Stimulated activated naive CD4-positive, alpha-beta T cell (primary cell): ENCODE measurements around the gene SLC13A2.

Experiments
- DNase-seq, 6 experiments: peaks; one replicate each; lab custom pipeline; 2025; lab: John Stamatoyannopoulos, UW

SLC13A2 gene

GRCh38 chr17:28536532-28537218 lies 63.2 kb downstream of the SLC13A2 start:
- DNase-seq = no peak

DNA sequence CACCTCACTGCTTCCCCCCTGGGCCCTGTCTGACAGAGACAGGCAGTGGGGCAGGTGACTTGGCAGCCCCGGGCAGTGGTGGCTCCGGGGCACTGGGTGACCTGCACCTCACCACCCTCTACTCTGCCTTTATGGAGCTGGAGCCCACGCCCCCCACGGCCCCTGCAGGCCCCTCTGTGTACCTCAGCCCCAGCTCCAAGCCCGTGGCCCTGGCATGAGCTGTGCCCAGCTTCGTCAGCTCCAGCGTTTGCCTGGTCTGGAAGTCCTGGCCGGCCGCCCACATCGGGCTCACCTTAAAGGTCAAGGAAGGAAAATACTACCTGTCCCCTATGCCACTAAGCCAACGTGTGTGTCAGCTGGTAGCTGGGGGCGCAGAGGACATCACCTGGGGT lies 63.8 kb downstream of the SLC13A2 start:
- DNase-seq = no peak

DNA sequence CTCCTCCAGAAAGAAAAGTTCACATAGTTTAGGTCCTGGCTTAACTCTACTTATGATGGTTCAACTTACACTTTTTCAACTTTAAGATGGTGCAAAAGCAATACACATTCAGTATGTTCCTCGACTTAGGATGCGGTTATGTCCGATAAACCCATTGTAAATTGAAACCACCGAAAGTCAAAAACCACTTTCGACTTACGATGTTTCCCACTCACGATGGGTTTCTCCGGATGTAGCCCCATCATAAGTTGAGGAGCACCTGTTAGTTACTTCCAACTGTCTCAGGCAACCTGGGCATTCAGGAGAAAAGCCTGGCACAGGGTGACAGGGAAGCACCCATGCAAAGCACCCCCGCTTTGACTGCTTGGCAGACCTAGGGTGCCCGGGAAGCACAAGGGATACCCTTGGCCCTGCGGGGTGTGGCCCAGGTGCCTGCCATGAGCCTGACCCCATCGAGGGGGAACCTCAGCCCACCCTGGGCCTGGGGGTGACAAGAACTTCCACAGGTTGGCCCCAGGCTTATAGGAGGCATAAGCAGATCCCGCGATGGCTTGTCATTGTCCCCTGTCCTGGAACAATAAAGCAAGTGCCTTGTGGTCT lies 65.0 kb downstream of the SLC13A2 start:
- no peak for DNase-seq

DNA sequence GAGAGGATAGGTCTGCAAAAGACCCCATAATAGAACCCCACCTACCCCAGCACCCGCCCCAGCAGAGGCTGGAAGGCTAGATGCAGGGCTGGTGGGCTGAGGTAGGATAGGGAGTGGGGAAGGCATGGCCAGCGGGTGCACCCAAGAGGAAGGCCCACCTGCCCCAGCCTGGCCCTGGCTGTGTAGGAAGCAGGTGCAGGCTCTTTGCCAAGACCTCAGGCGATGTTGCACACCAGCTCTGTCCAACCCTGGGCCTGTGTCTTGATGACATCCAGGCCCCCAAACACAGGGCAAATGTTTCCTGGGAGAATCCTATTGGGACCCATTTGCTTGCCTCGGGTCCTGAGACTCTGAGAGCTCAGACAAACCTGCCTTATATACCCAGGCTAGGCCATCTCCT lies 66.8 kb downstream of the SLC13A2 start:
- no peak for DNase-seq

GRCh38 chr17:28541439-28541838 lies 68.0 kb downstream of the SLC13A2 start:
- DNase-seq = no peak

DNA sequence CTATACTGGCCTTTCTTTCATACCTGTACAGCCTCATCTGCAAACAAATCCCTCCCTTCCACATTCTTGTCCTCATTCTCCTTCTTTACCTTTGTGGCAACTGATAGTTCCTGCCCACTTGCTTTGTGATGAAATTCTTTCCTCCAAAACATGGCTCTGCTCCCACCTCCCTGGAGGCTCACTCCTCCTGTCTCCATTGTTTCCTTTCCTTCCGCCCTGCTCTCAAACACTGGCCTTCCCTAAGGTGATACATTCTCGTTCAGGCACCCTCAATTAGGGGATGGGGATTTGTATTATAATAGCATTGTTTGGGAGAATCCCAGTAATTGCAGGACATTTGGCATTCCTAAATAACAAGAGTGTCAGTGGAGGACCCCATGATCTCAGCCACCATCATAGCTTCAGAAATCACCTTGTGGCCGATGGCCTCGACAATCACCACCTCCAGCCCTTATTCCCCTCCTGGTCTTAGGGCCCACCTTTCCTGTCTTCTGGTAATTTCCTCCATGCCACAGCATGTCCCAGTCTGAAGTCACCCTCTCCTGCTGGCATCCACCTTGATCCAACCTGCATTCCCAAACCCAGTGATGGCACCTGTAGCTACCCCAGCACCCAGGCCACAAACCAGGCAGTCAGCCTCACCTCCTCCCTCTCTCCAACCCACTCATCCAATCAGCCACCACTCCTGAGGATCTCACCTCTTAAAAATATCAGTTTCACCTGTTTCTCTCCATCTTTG lies 71.1 kb downstream of the SLC13A2 start:
- DNase-seq = no peak

- no peak for DNase-seq
Measured at GRCh38 chr17:28545141-28545503, 71.7 kb downstream of the SLC13A2 start.

DNA sequence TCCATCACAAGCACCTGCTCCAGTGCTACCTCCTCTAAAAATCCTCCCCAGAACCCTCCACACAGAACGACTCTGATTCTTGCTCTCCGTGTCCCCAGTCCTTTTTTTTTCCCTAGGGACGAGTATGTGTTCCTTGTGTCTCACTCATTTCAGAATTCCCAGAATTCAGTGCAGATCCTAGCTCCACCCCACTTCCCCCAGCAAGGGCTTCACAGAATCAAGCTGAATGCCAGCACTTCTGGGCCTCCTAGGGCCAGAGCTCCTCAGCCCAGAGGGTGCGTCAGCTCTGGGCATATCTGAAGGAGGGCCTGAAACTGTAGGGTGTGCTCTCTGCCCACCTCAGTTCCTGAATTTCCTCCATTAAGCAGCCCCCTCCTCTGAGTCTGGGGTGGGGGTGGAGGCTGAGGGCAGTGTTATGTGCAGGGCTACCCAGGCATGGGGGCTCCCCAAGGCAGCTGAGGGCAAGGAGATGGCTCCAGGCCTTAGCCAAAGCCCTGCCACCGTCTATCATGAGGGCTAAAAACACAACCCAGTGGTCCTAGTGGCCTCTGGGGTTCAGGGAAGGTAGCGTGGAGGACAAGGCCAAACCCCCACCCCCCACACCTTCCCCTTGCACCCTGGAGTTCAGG lies 72.5 kb downstream of the SLC13A2 start:
- no peak for DNase-seq

DNA sequence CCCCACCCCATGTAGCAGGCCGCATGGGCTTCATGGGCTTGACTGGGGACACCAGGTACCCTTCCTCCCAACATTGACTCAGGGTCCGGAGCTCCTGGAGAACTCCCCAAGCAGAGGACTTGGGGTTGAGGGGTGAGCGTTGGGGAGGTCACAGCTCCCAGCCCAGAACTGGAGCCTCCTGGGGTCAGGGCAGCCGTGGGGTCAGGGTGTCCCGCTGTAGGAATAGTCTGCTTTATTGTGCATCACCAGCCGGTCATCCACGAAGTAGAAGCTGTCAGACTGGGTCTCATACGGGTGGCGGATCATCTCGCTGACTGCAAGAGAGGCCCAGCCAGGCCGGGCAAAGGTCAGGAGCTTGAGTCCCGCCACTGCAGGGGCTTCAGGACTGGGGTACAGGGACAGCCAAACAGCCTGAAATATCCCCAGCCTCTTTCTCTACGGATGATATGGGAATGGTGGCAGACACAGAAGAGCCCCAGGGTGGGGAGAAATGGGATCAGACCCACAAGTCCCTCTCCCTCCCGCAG lies 73.7 kb downstream of the SLC13A2 start:
- no peak for DNase-seq
